Spleen (tissue), 7 donors: ENCODE data around the gene PITPNC1.

Source experiments
- CTCF ChIP-seq, 11 experiments: fragments of 200-600 bp in 7 of 11; fragments of 450-650 bp in 4 of 11; sonication (generic) in 4 of 11; IDR thresholded peaks in 8 of 11; conservative IDR thresholded peaks in 3 of 11; 1 replicate in 7 of 11; 2 replicates in 4 of 11; pipeline versions ENCODE4 v1.4.0 to v1.8.0; 2016 to 2021; ENCODE audit warnings: antibody characterized with exemption in 11 of 11, inconsistent platforms in 4 of 11, mild to moderate bottlenecking in 1 of 11
- POLR2A ChIP-seq, 3 donors: fragments of 450-650 bp; IDR thresholded peaks; one replicate each; pipeline ENCODE4 v1.5.1; 2017; ENCODE audit warnings: antibody characterized with exemption in 3 of 3, mild to moderate bottlenecking in 1 of 3
- donor health status: DM: no; HTN: no; CAD: no; lungs with moderate emphysema.
- donor health status: DM: no; HTN: no; CAD: no.
- donor health status: DM: no; HTN: no; CAD: no.

GRCh38 chr17:67386965-67387551 is 10.0 kb downstream of the PITPNC1 start:
- TF ChIP-seq POLR2A (IDR thresholded peaks at IDR 0.05) (no peak), CTCF (IDR thresholded peaks at IDR 0.05 in 8 of 11, conservative IDR thresholded peaks at IDR 0.05 in 3 of 11) (peak in 8 of 11 experiments; percentile 34 to 72 (median 56))
